NB4 (cell line): Measurements from ENCODE around the gene SIRPA.

Source experiments
- CTCF ChIP-seq: IDR thresholded peaks from one replicate; pipeline ENCODE4 v1.5.1; 2012; ENCODE audit warnings: low read depth, low read length
- MAX ChIP-seq: IDR thresholded peaks from 2 replicates; pipeline ENCODE4 v1.6.1; 2011; ENCODE audit warnings: low read depth, low read length
- MYC ChIP-seq: IDR thresholded peaks from 2 replicates; pipeline ENCODE4 v1.6.1; 2011; ENCODE audit warnings: low read depth, low read length
- POLR2A ChIP-seq: IDR thresholded peaks from 2 replicates; pipeline ENCODE4 v1.6.1; 2011; ENCODE audit warnings: mild to moderate bottlenecking; ENCODE audit not compliant: insufficient read length; ENCODE audit errors: extremely low read depth

- TF ChIP-seq CTCF (no peak), POLR2A (no peak), MAX (no peak), MYC (no peak)
Measured at GRCh38 chr20:1888796-1889463, 6.3 kb upstream of the SIRPA start.
